Measurements from ENCODE around the gene SLC39A12. TPM values are rescaled to one million over a fixed set of nuclear protein-coding genes. Genes with fewer than 3 reads are reported as not detected.

The SLC39A12 gene
- not detected for total RNA-seq
- 0.04 TPM for polyA plus RNA-seq

GRCh38 chr10:17951868-17952371, at the start of gene SLC39A12:
Gene SLC39A12 (plus strand): TSS chr10:17951918. CDS start chr10:17953277, 1,359 bp downstream.
- 42% methylated on average over 3 of the region's 3 CpGs for WGBS
- H3K27ac ChIP-seq (ENCODE audit: low read depth), result no peak within 1 kb of the TSS
- no peak for DNase-seq (ENCODE audit: extremely low spot score)
- no peaks in the 10 kb centered on the region for H3K4me1 ChIP-seq (ENCODE audit: insufficient read depth)
- no peaks in the 10 kb centered on the region for H3K36me3 ChIP-seq (ENCODE audit: insufficient read depth)
- no peak within 1 kb of the TSS for H3K4me3 ChIP-seq (ENCODE audit: low read depth, low read length)

GRCh38 chr10:17904564-17904963, 47.2 kb upstream of the SLC39A12 start:
- no peak overlapping the region for H3K27ac ChIP-seq (ENCODE audit: low read depth)
- no peak overlapping the region for H3K4me3 ChIP-seq (ENCODE audit: low read depth, low read length)
- 84% methylated on average over 2 of the region's 2 CpGs for WGBS
- no peaks in the 10 kb centered on the region for H3K4me1 ChIP-seq (ENCODE audit: insufficient read depth)
- no peaks in the 10 kb centered on the region for H3K36me3 ChIP-seq (ENCODE audit: insufficient read depth)
- DNase-seq (ENCODE audit: extremely low spot score), result no peak

GRCh38 chr10:17905491-17905890, 46.2 kb upstream of the SLC39A12 start:
- no peak for DNase-seq (ENCODE audit: extremely low spot score)
- H3K27ac ChIP-seq (ENCODE audit: low read depth), result no peak overlapping the region
- no peaks in the 10 kb centered on the region for H3K4me1 ChIP-seq (ENCODE audit: insufficient read depth)
- no peaks in the 10 kb centered on the region for H3K36me3 ChIP-seq (ENCODE audit: insufficient read depth)
- no peak overlapping the region for H3K4me3 ChIP-seq (ENCODE audit: low read depth, low read length)
- 64% methylated on average over 3 of the region's 3 CpGs for WGBS

- Histone ChIP-seq H3K4me3 (ENCODE audit: low read depth, low read length) (no peak overlapping the region), H3K36me3 (ENCODE audit: insufficient read depth) (no peaks in the 10 kb centered on the region), H3K4me1 (ENCODE audit: insufficient read depth) (no peaks in the 10 kb centered on the region), H3K27ac (ENCODE audit: low read depth) (no peak overlapping the region)
- WGBS, result 77% methylated on average over 1 of the region's 1 CpG
- DNase-seq (ENCODE audit: extremely low spot score), result no peak
These were observed 45.7 kb upstream of the SLC39A12 start for GRCh38 chr10:17906002-17906401.

- no peaks in the 10 kb centered on the region for H3K36me3 ChIP-seq (ENCODE audit: insufficient read depth)
- H3K27ac ChIP-seq (ENCODE audit: low read depth), result no peak overlapping the region
- WGBS, result 81% methylated on average over 4 of the region's 4 CpGs
- H3K4me1 ChIP-seq (ENCODE audit: insufficient read depth), result no peaks in the 10 kb centered on the region
- no peak overlapping the region for H3K4me3 ChIP-seq (ENCODE audit: low read depth, low read length)
- no peak for DNase-seq (ENCODE audit: extremely low spot score)
These were observed 44.1 kb upstream of the SLC39A12 start for GRCh38 chr10:17907641-17908040.

GRCh38 chr10:17910125-17910789, 41.5 kb upstream of the SLC39A12 start:
- no peak for DNase-seq (ENCODE audit: extremely low spot score)
- H3K4me1 ChIP-seq (ENCODE audit: insufficient read depth), result no peaks in the 10 kb centered on the region
- 24% methylated on average over 12 of the region's 12 CpGs for WGBS
- no peak overlapping the region for H3K4me3 ChIP-seq (ENCODE audit: low read depth, low read length)
- no peak overlapping the region for H3K27ac ChIP-seq (ENCODE audit: low read depth)
- no peaks in the 10 kb centered on the region for H3K36me3 ChIP-seq (ENCODE audit: insufficient read depth)

GRCh38 chr10:17912754-17913153, 39.0 kb upstream of the SLC39A12 start:
- Histone ChIP-seq H3K36me3 (ENCODE audit: insufficient read depth) (no peaks in the 10 kb centered on the region), H3K4me1 (ENCODE audit: insufficient read depth) (no peaks in the 10 kb centered on the region), H3K27ac (ENCODE audit: low read depth) (no peak overlapping the region), H3K4me3 (ENCODE audit: low read depth, low read length) (no peak overlapping the region)
- no peak for DNase-seq (ENCODE audit: extremely low spot score)
- WGBS, result 25% methylated on average over 4 of the region's 4 CpGs

- no peaks in the 10 kb centered on the region for H3K4me1 ChIP-seq (ENCODE audit: insufficient read depth)
- 32% methylated on average over 5 of the region's 5 CpGs for WGBS
- no peak overlapping the region for H3K27ac ChIP-seq (ENCODE audit: low read depth)
- no peak overlapping the region for H3K4me3 ChIP-seq (ENCODE audit: low read depth, low read length)
- no peaks in the 10 kb centered on the region for H3K36me3 ChIP-seq (ENCODE audit: insufficient read depth)
- DNase-seq (ENCODE audit: extremely low spot score), result no peak
These were observed 38.1 kb upstream of the SLC39A12 start for GRCh38 chr10:17913604-17914003.

- WGBS, result 82% methylated on average over 5 of the region's 5 CpGs
- Histone ChIP-seq H3K36me3 (ENCODE audit: insufficient read depth) (no peaks in the 10 kb centered on the region), H3K27ac (ENCODE audit: low read depth) (no peak overlapping the region), H3K4me1 (ENCODE audit: insufficient read depth) (no peaks in the 10 kb centered on the region), H3K4me3 (ENCODE audit: low read depth, low read length) (no peak overlapping the region)
- no peak for DNase-seq (ENCODE audit: extremely low spot score)
These were observed 37.3 kb upstream of the SLC39A12 start for GRCh38 chr10:17914169-17915045.

- no peak for DNase-seq (ENCODE audit: extremely low spot score)
- no peak overlapping the region for H3K4me3 ChIP-seq (ENCODE audit: low read depth, low read length)
- no peaks in the 10 kb centered on the region for H3K36me3 ChIP-seq (ENCODE audit: insufficient read depth)
- H3K27ac ChIP-seq (ENCODE audit: low read depth), result no peak overlapping the region
- no peaks in the 10 kb centered on the region for H3K4me1 ChIP-seq (ENCODE audit: insufficient read depth)
- WGBS, result 56% methylated on average over 4 of the region's 4 CpGs
These were observed 36.5 kb upstream of the SLC39A12 start for GRCh38 chr10:17915181-17915580.

- Histone ChIP-seq H3K4me1 (ENCODE audit: insufficient read depth) (no peaks in the 10 kb centered on the region), H3K4me3 (ENCODE audit: low read depth, low read length) (no peak overlapping the region), H3K27ac (ENCODE audit: low read depth) (no peak overlapping the region), H3K36me3 (ENCODE audit: insufficient read depth) (no peaks in the 10 kb centered on the region)
- DNase-seq (ENCODE audit: extremely low spot score), result no peak
- WGBS, result 63% methylated on average over 12 of the region's 12 CpGs
These were observed 33.4 kb upstream of the SLC39A12 start for GRCh38 chr10:17918187-17918903.

- DNase-seq (ENCODE audit: extremely low spot score), result no peak
- 59% methylated on average over 3 of the region's 3 CpGs for WGBS
- no peaks in the 10 kb centered on the region for H3K36me3 ChIP-seq (ENCODE audit: insufficient read depth)
- H3K4me1 ChIP-seq (ENCODE audit: insufficient read depth), result no peaks in the 10 kb centered on the region
- no peak overlapping the region for H3K27ac ChIP-seq (ENCODE audit: low read depth)
- H3K4me3 ChIP-seq (ENCODE audit: low read depth, low read length), result no peak overlapping the region
These were observed 30.3 kb upstream of the SLC39A12 start for GRCh38 chr10:17921378-17921777.

GRCh38 chr10:17923728-17924127, 28.0 kb upstream of the SLC39A12 start:
- 60% methylated on average over 4 of the region's 4 CpGs for WGBS
- H3K4me1 ChIP-seq (ENCODE audit: insufficient read depth), result no peaks in the 10 kb centered on the region
- no peak for DNase-seq (ENCODE audit: extremely low spot score)
- H3K27ac ChIP-seq (ENCODE audit: low read depth), result no peak overlapping the region
- no peak overlapping the region for H3K4me3 ChIP-seq (ENCODE audit: low read depth, low read length)
- no peaks in the 10 kb centered on the region for H3K36me3 ChIP-seq (ENCODE audit: insufficient read depth)
